SK-N-SH (cell line): Measurements from ENCODE around the gene ANKRD11. TPM values are rescaled to one million over a fixed set of nuclear protein-coding genes. Genes with fewer than 3 reads are reported as not detected.
A peak's percentile ranks its signal among the peaks of the same experiment; 100 is the strongest.

ENCODE experiments used
- CTCF ChIA-PET: fragments of 300-600, 350-600 bp; formaldehyde crosslinking; extraction: SDS; loops from one replicate; lab custom pipeline; 2021; lab: Yijun Ruan, JAX
- POLR2A ChIA-PET: fragments of 350-600 bp; sonication (Branson Sonifier 250); formaldehyde crosslinking; extraction: SDS; loops from one replicate; lab custom pipeline; 2020; ENCODE audit warnings: antibody characterized with exemption, inconsistent platforms; lab: Yijun Ruan, JAX
- DNase-seq: peaks from one replicate; pipeline ENCODE4 v3.0.0; 2012
- H2AFZ ChIP-seq: fragments of 200-600 bp; sonication (generic); 2 replicates; pipeline ENCODE4 v1.8.1; 2016; ENCODE audit warnings: antibody characterized with exemption, mild to moderate bottlenecking, low read depth
- H3F3A ChIP-seq: fragments of 200-600 bp; sonication (generic); replicated peaks from 2 replicates; pipeline ENCODE3; 2016; ENCODE audit warnings: antibody characterized with exemption, mild to moderate bottlenecking; ENCODE audit not compliant: insufficient read depth
- H3K27ac ChIP-seq, 2 experiments: fragments of 200-500 bp in 1 of 2; fragments of 200-600 bp in 1 of 2; sonication (Bioruptor generic) in 1 of 2; sonication (generic), shearing (Covaris generic) in 1 of 2; 2 replicates each; pipeline versions ENCODE4 v1.5.1 to v1.6.1; 2014 to 2016; ENCODE audit warnings: low read depth in 2 of 2, inconsistent platforms in 1 of 2, low read length in 1 of 2, mild to moderate bottlenecking in 1 of 2, mixed read lengths in 1 of 2
- H3K27me3 ChIP-seq: fragments of 200-600 bp; sonication (generic), shearing (Covaris generic); 2 replicates; pipeline ENCODE4 v1.6.1; 2016; ENCODE audit warnings: mixed run types; ENCODE audit not compliant: insufficient read depth
- H3K36me3 ChIP-seq, 2 experiments: fragments of 200-500 bp in 1 of 2; fragments of 200-600 bp in 1 of 2; sonication (Bioruptor generic) in 1 of 2; sonication (generic) in 1 of 2; replicated peaks in 1 of 2; 2 replicates each; pipeline versions ENCODE3 to v1.5.1; 2014 to 2016; ENCODE audit warnings: low read length in 1 of 2, mild to moderate bottlenecking in 1 of 2; ENCODE audit not compliant: insufficient read depth in 2 of 2, control insufficient read depth in 1 of 2
- H3K4me1 ChIP-seq, 2 experiments: fragments of 200-500 bp in 1 of 2; fragments of 200-600 bp in 1 of 2; sonication (Bioruptor generic) in 1 of 2; sonication (generic), shearing (Covaris generic) in 1 of 2; 2 replicates each; pipeline versions ENCODE4 v1.5.1 to v1.6.1; 2014 to 2016; ENCODE audit warnings: low read depth in 1 of 2, low read length in 1 of 2, mixed run types in 1 of 2; ENCODE audit not compliant: insufficient read depth in 2 of 2, control insufficient read depth in 1 of 2
- H3K4me2 ChIP-seq: fragments of 200-600 bp; sonication (generic), shearing (Covaris generic); 2 replicates; pipeline ENCODE4 v1.6.1; 2017; ENCODE audit warnings: mixed run types
- H3K4me3 ChIP-seq, 2 experiments: fragments of 200-500 bp in 1 of 2; fragments of 200-600 bp in 1 of 2; sonication (Bioruptor generic) in 1 of 2; sonication (generic), shearing (Covaris generic) in 1 of 2; 2 replicates each; pipeline versions ENCODE4 v1.5.1 to v1.8.1; 2014 to 2016; ENCODE audit warnings: low read depth in 2 of 2, inconsistent platforms in 1 of 2, low read length in 1 of 2, mild to moderate bottlenecking in 1 of 2, mixed read lengths in 1 of 2, moderate library complexity in 1 of 2
- H3K79me2 ChIP-seq: fragments of 200-600 bp; sonication (generic); 2 replicates; pipeline ENCODE4 v1.8.1; 2017; ENCODE audit warnings: mild to moderate bottlenecking; ENCODE audit not compliant: insufficient read depth
- H3K9ac ChIP-seq: fragments of 200-600 bp; sonication (generic); 2 replicates; pipeline ENCODE4 v1.6.1; 2017; ENCODE audit warnings: mixed run types
- H3K9me2 ChIP-seq: fragments of 200-600 bp; sonication (generic); 2 replicates; pipeline ENCODE4 v1.6.1; 2017; ENCODE audit warnings: mixed run types
- H3K9me3 ChIP-seq: fragments of 200-600 bp; sonication (generic); 2 replicates; pipeline ENCODE4 v1.6.1; 2017; ENCODE audit warnings: mixed run types, mild to moderate bottlenecking, moderate library complexity
- H4K20me1 ChIP-seq: fragments of 200-600 bp; sonication (generic); 2 replicates; pipeline ENCODE4 v1.6.1; 2017; ENCODE audit warnings: mild to moderate bottlenecking, mixed run types; ENCODE audit not compliant: insufficient read depth
- CHD2 ChIP-seq: fragments of 150-350 bp; IDR thresholded peaks from 2 replicates; pipeline ENCODE4 v1.6.1; 2018; ENCODE audit warnings: low read length; ENCODE audit not compliant: partially characterized antibody
- ELF1 ChIP-seq: IDR thresholded peaks from 2 replicates; pipeline ENCODE4 v1.4.0; 2012
- EZH2phosphoT487 ChIP-seq: fragments of 200-600 bp; sonication (generic); IDR thresholded peaks from 2 replicates; pipeline ENCODE4 v1.6.1; 2017; ENCODE audit warnings: low read depth, mixed run types, mild to moderate bottlenecking, antibody characterized with exemption, moderate library complexity, borderline replicate concordance
- FOXM1 ChIP-seq: IDR thresholded peaks from 2 replicates; pipeline ENCODE4 v1.4.0; 2012; ENCODE audit warnings: low read depth, mild to moderate bottlenecking
- GABPA ChIP-seq: IDR thresholded peaks from 2 replicates; pipeline ENCODE4 v1.4.0; 2012; ENCODE audit warnings: low read depth, mild to moderate bottlenecking
- IRF3 ChIP-seq: fragments of 150-350 bp; IDR thresholded peaks from 2 replicates; pipeline ENCODE4 v1.6.1; 2016; ENCODE audit warnings: mild to moderate bottlenecking, low read depth, low read length
- MAX ChIP-seq: IDR thresholded peaks from 2 replicates; pipeline ENCODE4 v1.4.0; 2012; ENCODE audit warnings: low read depth
- MXI1 ChIP-seq: IDR thresholded peaks from 2 replicates; pipeline ENCODE4 v1.6.1; 2012; ENCODE audit warnings: mild to moderate bottlenecking, low read depth, low read length, improper control_type of control experiment
- NRF1 ChIP-seq: IDR thresholded peaks from 2 replicates; pipeline ENCODE4 v1.6.1; 2012; ENCODE audit warnings: low read depth, mild to moderate bottlenecking, low read length
- PBX3 ChIP-seq: IDR thresholded peaks from 2 replicates; pipeline ENCODE4; 2012
- POLR2AphosphoS5 ChIP-seq: IDR thresholded peaks from 2 replicates; pipeline ENCODE4 v1.6.1; 2012; ENCODE audit warnings: low read depth, low read length
- RCOR1 ChIP-seq: fragments of 150-350 bp; IDR thresholded peaks from 2 replicates; pipeline ENCODE4 v1.6.1; 2017; ENCODE audit warnings: antibody characterized with exemption, low read length
- RXRA ChIP-seq: IDR thresholded peaks from 2 replicates; pipeline ENCODE4 v1.4.0; 2012; ENCODE audit warnings: low read depth, mild to moderate bottlenecking, borderline replicate concordance
- SIN3A ChIP-seq: IDR thresholded peaks from 2 replicates; pipeline ENCODE4 v1.6.1; 2012; ENCODE audit warnings: low read depth, mild to moderate bottlenecking, low read length, moderate library complexity, borderline replicate concordance
- SMC3 ChIP-seq: IDR thresholded peaks from 2 replicates; pipeline ENCODE4 v1.6.1; 2012; ENCODE audit warnings: low read depth, low read length, improper control_type of control experiment
- TAF1 ChIP-seq: IDR thresholded peaks from 2 replicates; pipeline ENCODE4 v1.6.1; 2012; ENCODE audit warnings: low read depth, mild to moderate bottlenecking, low read length, moderate library complexity, borderline replicate concordance
- YY1 ChIP-seq: IDR thresholded peaks from 2 replicates; pipeline ENCODE4 v1.4.0; 2012; ENCODE audit warnings: low read depth, mild to moderate bottlenecking
- ZBTB33 ChIP-seq: IDR thresholded peaks from 2 replicates; pipeline ENCODE4 v1.4.0; 2012; ENCODE audit warnings: low read depth, borderline replicate concordance
- WGBS: methylation state at CpG from one replicate; pipeline ENCODE4 v1.1.6; 2017; ENCODE audit warnings: low lambda C conversion rate; 5-methylcytosine and 5-hydroxymethylcytosine counted together
- polyA plus RNA-seq, 3 experiments: library from polyadenylated mRNA; depleted of rRNA; stranded (reverse); fragments of >200 nt; gene quantifications; 2 replicates each; pipeline ENCODE4 v1.2.3, GENCODE V29; 2012
- TF ChIP-seq, protein P1 (sequence below): IDR thresholded peaks from 2 replicates; pipeline ENCODE4 v1.6.1; 2012; ENCODE audit warnings: mild to moderate bottlenecking, low read depth, low read length, moderate library complexity
- TF ChIP-seq, protein P2 (sequence below): fragments of 200-600 bp; sonication (generic); IDR thresholded peaks from 2 replicates; pipeline ENCODE4 v1.6.1; 2017; ENCODE audit warnings: antibody characterized with exemption, mild to moderate bottlenecking, moderate library complexity

ANKRD11 gene
- 31.1 and 50.2 TPM in 2 replicates for polyA plus RNA-seq (2012; rRNA removed)
- 35.1 and 42.0 TPM in 2 replicates for polyA plus RNA-seq (2012; cell fraction: cytosol; rRNA removed)
- 122 and 132 TPM in 2 replicates for polyA plus RNA-seq (2012; cell fraction: nucleus; rRNA removed)

GRCh38 chr16:89490439-89491237, at the start of gene ANKRD11:
ANKRD11 (minus strand) TSS chr16:89490561; CDS start chr16:89317019, 173,542 bp downstream.
- under 1% methylated on average over 22 of the region's 96 CpGs for WGBS
- peak within 1 kb of the TSS; percentile 72 to 94 for H3K27ac ChIP-seq
- peaks cover 35% of the 10 kb centered on the region for H4K20me1 ChIP-seq
- H3K4me3 ChIP-seq: peak within 1 kb of the TSS; percentile 80 to 89
- no peaks in the 10 kb centered on the region for H3K9me3 ChIP-seq
- H3K27me3 ChIP-seq: no peaks in the 10 kb centered on the region
- POLR2A ChIA-PET: interaction anchor here (1.2 kb wide), 1 partner anchor 81 kb away, joined by 3 read pairs; no protein-coding TSS in a partner anchor
- CTCF ChIA-PET: interaction anchor here (1.7 kb wide), 1 partner anchor 75 kb away, joined by 4 read pairs; no protein-coding TSS in a partner anchor
- DNase-seq: peak; percentile 100
- H3K79me2 ChIP-seq: peaks cover 65% of the 10 kb centered on the region
- H3F3A ChIP-seq: peaks cover 12% of the 10 kb centered on the region
- H3K9ac ChIP-seq: peak within 1 kb of the TSS; percentile 91
- peak within 1 kb of the TSS; percentile 97 for H3K4me2 ChIP-seq
- H3K4me1 ChIP-seq: peaks cover 7 to 20% of the 10 kb centered on the region in 2 experiments
- peaks cover 0 to 6% of the 10 kb centered on the region in 2 experiments for H3K36me3 ChIP-seq
- no peaks in the 10 kb centered on the region for H3K9me2 ChIP-seq
- no peak for TF ChIP-seq RXRA
- no peak for TF ChIP-seq POLR2AphosphoS5
- TF ChIP-seq ELF1: peak; percentile 99
- peak; percentile 98 for TF ChIP-seq PBX3
- TF ChIP-seq FOXM1: no peak
- peak; percentile 62 for TF ChIP-seq NRF1
- no peak for TF ChIP-seq EZH2phosphoT487
- no peak for TF ChIP-seq YY1
- peak; percentile 81 for TF ChIP-seq MXI1
- TF ChIP-seq IRF3: peak; percentile 79
- TF ChIP-seq, protein P1, sequence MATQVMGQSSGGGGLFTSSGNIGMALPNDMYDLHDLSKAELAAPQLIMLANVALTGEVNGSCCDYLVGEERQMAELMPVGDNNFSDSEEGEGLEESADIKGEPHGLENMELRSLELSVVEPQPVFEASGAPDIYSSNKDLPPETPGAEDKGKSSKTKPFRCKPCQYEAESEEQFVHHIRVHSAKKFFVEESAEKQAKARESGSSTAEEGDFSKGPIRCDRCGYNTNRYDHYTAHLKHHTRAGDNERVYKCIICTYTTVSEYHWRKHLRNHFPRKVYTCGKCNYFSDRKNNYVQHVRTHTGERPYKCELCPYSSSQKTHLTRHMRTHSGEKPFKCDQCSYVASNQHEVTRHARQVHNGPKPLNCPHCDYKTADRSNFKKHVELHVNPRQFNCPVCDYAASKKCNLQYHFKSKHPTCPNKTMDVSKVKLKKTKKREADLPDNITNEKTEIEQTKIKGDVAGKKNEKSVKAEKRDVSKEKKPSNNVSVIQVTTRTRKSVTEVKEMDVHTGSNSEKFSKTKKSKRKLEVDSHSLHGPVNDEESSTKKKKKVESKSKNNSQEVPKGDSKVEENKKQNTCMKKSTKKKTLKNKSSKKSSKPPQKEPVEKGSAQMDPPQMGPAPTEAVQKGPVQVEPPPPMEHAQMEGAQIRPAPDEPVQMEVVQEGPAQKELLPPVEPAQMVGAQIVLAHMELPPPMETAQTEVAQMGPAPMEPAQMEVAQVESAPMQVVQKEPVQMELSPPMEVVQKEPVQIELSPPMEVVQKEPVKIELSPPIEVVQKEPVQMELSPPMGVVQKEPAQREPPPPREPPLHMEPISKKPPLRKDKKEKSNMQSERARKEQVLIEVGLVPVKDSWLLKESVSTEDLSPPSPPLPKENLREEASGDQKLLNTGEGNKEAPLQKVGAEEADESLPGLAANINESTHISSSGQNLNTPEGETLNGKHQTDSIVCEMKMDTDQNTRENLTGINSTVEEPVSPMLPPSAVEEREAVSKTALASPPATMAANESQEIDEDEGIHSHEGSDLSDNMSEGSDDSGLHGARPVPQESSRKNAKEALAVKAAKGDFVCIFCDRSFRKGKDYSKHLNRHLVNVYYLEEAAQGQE: 0 out of 2 replicates have a peak, but pooled peaks have one; percentile 36
- TF ChIP-seq TAF1: peak; percentile 94
- TF ChIP-seq, protein P2, sequence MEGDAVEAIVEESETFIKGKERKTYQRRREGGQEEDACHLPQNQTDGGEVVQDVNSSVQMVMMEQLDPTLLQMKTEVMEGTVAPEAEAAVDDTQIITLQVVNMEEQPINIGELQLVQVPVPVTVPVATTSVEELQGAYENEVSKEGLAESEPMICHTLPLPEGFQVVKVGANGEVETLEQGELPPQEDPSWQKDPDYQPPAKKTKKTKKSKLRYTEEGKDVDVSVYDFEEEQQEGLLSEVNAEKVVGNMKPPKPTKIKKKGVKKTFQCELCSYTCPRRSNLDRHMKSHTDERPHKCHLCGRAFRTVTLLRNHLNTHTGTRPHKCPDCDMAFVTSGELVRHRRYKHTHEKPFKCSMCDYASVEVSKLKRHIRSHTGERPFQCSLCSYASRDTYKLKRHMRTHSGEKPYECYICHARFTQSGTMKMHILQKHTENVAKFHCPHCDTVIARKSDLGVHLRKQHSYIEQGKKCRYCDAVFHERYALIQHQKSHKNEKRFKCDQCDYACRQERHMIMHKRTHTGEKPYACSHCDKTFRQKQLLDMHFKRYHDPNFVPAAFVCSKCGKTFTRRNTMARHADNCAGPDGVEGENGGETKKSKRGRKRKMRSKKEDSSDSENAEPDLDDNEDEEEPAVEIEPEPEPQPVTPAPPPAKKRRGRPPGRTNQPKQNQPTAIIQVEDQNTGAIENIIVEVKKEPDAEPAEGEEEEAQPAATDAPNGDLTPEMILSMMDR: no peak
- TF ChIP-seq ZBTB33: no peak
- TF ChIP-seq GABPA: no peak; the same call in none of the 2 replicates
- TF ChIP-seq CHD2: peak; percentile 94
- TF ChIP-seq SMC3: peak; percentile 7; the same call in 1 of the 2 replicates
- peak; percentile 47; the same call in 1 of the 2 replicates for TF ChIP-seq SIN3A
- TF ChIP-seq RCOR1: no peak
- TF ChIP-seq MAX: peak; percentile 51; the same call in 1 of the 2 replicates
- peak within 1 kb of the TSS; percentile 91; the same call in 1 of the 2 replicates for H2AFZ ChIP-seq
